GM10266 (cell line): ENCODE data around the gene ETF1.

Experiments
- DNase-seq: peaks from one replicate; pipeline ENCODE4 v3.0.0; 2012; ENCODE audit errors: extremely low spot score
- CTCF ChIP-seq: IDR thresholded peaks from 2 replicates; pipeline ENCODE4 v1.5.1; 2012; ENCODE audit warnings: mild to moderate bottlenecking, low read depth; ENCODE audit not compliant: control insufficient read depth, insufficient read depth; ENCODE audit errors: missing control alignments

Gene ETF1

GRCh38 chr5:138470322-138471051 is 72.5 kb downstream of the ETF1 start:
- TF ChIP-seq CTCF: no peak

GRCh38 chr5:138469540-138470321 is 73.3 kb downstream of the ETF1 start:
- no peak for DNase-seq
- no peak for TF ChIP-seq CTCF

More at GRCh38 chr5:138470322-138471051, 72.5 kb downstream of the ETF1 start:
- DNase-seq: no peak

DNA sequence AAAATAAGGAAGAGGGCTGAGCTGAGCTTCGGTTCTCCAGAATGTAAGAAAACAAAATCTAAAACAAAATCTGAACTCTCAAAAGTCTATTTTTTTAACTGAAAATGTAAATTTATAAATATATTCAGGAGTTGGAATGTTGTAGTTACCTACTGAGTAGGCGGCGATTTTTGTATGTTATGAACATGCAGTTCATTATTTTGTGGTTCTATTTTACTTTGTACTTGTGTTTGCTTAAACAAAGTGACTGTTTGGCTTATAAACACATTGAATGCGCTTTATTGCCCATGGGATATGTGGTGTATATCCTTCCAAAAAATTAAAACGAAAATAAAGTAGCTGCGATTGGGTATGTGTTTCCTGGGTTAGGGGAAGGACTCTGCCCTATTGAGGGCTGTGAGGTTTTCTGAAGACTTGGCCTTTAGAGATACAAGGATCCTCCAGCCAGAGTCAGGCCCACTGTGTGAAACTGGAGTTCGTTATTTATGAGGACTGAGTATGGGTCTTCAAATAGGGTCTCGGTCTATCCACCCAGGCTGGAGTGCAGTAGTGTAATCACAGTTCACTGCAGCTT is 74.0 kb downstream of the ETF1 start:
- no peak for DNase-seq
- no peak for TF ChIP-seq CTCF

DNA sequence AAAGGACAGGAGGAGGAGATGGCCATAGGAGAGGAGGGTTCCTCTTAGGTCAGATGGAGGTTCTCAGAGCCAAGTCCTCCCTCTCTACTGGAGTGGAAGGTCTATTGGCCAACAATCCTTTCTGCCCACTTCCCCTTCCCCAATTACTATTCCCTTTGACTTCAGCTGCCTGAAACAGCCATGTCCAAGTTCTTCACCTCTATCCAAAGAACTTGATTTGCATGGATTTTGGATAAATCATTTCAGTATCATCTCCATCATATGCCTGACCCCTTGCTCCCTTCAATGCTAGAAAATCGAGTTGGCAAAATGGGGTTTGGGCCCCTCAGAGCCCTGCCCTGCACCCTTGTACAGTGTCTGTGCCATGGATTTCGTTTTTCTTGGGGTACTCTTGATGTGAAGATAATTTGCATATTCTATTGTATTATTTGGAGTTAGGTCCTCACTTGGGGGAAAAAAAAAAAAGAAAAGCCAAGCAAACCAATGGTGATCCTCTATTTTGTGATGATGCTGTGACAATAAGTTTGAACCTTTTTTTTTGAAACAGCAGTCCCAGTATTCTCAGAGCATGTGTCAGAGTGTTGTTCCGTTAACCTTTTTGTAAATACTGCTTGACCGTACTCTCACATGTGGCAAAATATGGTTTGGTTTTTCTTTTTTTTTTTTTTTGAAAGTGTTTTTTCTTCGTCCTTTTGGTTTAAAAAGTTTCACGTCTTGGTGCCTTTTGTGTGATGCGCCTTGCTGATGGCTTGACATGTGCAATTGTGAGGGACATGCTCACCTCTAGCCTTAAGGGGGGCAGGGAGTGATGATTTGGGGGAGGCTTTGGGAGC is 74.7 kb downstream of the ETF1 start:
- no peak for DNase-seq
- no peak for TF ChIP-seq CTCF

DNA sequence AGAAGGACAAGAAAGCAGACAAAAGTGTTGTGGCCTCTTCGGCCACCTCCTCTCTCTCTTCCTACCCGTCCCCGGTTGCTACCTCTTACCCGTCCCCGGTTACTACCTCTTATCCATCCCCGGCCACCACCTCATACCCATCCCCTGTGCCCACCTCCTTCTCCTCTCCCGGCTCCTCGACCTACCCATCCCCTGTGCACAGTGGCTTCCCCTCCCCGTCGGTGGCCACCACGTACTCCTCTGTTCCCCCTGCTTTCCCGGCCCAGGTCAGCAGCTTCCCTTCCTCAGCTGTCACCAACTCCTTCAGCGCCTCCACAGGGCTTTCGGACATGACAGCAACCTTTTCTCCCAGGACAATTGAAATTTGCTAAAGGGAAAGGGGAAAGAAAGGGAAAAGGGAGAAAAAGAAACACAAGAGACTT is 75.3 kb downstream of the ETF1 start:
- DNase-seq: no peak
- no peak for TF ChIP-seq CTCF

- no peak for DNase-seq
- no peak for TF ChIP-seq CTCF
Measured at GRCh38 chr5:138466900-138467710, 75.9 kb downstream of the ETF1 start.
